HG03025 (cell line): Measurements from ENCODE around the gene IL16.

ENCODE experiments used
- ATAC-seq: cut with Tn5 transposase; IDR thresholded peaks from one replicate; pipeline ENCODE4 v1.9.1; 2021; ENCODE audit warnings: mild to moderate bottlenecking, moderate library complexity; ENCODE audit not compliant: unreplicated experiment, low FRiP score

IL16 gene

DNA sequence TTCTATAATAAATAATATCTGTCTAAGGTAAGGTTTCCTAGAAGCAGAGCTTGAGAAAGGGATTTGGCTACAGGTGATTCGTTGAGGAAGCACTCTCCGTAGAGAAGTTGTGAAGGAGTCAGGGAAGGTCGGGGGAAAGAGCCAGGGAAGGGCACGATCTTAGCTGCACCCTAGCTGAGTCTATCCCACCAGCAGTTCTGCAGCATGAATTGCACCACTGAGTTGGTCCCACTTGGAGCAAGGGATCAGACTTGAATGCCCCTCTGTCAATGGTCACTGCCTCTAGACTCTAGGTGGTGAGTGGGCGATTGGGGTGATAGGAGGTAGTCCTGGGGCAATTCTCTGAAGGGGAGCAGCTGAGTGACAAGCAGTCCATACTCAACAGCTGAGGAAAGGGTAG lies 163.8 kb downstream of the IL16 start:
- ATAC-seq: no peak

DNA sequence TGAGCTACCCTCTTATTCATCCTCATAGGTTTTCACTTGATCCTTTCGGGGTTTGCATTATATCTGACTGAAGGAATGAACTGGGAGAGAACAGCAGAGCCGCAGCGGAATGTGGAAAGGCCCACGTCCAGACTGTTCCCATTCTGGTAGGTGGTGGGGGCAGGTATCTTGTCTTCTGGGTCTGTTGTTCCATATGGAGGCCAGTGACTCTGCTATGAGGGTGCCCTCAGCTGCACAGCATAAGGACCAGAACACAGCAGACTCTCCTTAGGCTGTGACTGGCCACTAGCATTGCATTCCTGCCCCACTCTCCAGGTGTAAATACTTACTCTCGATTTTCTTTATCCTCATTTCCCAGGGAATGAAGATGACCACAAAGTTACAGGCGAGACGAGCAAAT lies 165.2 kb downstream of the IL16 start:
- no peak for ATAC-seq

DNA sequence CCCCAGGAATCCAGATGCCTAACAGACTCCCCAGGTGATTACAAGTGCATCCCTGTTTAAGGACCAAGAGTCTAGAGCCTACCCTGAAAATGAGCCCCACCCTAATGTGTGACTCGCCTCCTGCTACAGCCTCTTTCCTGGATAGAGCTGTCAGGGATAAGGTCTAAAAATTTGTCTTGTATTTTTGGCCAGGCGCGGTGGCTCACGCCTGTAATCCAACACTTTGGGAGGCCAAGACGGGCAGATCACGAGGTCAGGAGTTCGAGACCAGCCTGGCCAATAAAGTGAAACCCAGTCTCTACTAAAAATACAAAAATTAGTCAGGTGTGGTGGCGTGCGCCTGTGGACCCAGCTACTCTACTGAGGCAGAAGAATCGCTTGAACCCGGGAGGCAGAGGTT lies 166.1 kb downstream of the IL16 start:
- ATAC-seq: no peak

- ATAC-seq: no peak
These were observed 166.6 kb downstream of the IL16 start for GRCh38 chr15:81363276-81363675.
